Activated naive CD8-positive, alpha-beta T cell treated with anti-CD3 and anti-CD28 coated beads, Interleukin-2, amount 50 U/mL, for 16 hours (primary cell): ENCODE results near the gene DSTN.

Source experiments
- DNase-seq: peaks from one replicate; pipeline ENCODE4 v3.0.0-alpha.2; 2020; ENCODE audit warnings: low read depth, low spot score

Gene DSTN

DNA sequence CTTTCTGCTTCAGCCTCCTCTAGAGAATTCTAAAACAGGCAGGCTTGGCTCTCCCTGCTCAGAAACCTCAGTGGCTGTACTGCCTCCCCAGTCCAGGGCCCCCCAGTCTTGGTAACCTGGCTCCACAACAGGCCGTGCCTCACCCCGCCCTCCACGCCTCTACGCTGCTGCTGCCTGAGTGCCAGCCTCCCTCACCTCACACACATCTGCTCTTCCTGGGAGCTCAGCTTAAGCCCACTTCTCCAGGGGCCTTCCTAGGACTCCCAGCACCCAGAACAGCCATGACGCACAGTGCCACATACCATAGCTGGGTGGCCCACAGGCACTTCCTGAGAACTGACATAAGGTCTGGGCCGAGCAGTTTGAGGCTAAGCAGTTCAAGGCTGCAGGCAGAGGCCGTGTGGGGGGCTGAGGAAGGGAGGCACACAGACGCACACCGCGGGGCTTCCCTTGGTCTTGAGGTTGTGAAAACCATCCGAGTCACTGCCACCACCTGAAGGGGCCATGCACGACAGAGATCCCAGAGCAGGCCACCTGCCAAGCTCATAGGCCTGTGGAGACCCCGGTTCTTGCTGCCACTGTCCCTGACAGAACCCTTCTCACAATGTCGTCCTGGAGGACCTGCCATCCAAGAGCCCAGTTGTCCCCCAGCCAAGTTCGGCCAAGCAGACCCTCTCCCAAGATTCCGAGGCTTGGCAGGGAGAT is 42.6 kb downstream of the DSTN start:
- DNase-seq, result no peak

- DNase-seq, result no peak
Measured at GRCh38 chr20:17612992-17613327, 43.1 kb downstream of the DSTN start.

- DNase-seq, result no peak
Measured at GRCh38 chr20:17613328-17614175, 43.7 kb downstream of the DSTN start.

GRCh38 chr20:17614176-17614811 is 44.4 kb downstream of the DSTN start:
- no peak for DNase-seq

- no peak for DNase-seq
Measured at GRCh38 chr20:17614812-17615644, 45.2 kb downstream of the DSTN start.

GRCh38 chr20:17615645-17616479 is 46.0 kb downstream of the DSTN start:
- DNase-seq, result no peak

DNA sequence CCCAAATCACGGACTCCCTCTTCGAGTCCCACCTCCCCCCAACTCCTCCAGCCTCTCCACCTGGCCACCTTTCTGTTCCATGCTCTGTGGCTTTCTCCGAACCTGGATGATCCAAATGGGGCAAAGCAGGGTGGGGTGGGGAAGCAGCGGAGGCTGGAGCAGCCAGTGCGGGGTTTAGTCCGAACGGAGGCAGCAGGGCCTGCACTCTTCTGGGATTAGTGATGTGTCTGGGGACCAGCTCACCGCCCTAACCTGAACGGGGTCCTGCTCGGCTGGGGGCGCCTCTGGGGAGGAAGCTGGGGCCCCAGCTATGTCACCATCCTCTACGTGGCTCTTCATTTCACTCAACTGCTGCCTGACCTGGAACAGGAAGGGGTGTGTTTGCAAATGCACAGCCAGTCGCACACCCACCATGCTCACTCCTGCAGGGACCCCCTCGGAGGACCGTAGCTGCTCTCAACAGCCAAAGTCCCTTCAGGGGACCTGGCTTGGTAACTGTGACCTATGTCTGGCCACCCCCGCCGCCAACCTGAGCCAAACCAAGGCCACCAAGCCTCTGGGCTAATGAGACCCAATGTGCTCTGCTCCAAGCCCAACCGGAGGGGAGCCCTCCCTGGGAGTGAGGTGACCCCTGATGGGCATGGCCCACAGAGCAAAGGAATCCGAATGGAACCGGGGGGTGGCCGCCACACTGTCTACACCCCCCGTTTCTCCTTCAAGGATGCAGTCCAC is 46.8 kb downstream of the DSTN start:
- no peak for DNase-seq

DNA sequence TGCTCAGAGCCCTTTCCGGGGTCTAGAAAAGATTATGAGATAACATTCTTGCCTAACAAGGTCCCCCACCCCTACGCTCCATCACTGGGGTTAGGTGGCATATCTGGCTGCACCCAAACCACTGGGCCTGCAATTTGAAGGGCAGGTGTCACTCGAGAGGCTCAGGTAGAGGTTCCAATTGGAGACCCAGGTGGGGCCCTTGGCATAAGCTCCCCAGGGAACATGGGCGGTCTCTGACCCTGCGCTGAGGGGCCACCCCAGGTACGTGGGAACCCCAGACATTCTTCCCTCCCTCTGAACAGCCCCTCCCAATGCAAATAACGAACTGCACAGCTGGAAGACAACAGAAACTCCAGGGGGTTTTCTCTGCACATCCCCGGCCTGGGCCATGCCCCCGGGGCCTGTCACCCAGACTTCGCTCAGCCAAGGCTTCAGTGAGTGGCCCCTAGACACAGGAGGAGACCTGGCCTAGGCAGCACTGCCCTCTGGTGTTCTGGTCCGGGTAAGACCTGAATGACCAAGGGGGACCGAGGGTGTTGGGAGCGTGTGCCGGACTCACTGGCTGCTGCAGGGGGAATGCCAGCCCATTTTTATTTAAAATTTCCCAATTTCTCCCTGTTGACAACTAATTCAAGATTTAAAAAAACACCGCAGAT is 47.5 kb downstream of the DSTN start:
- no peak for DNase-seq

DNA sequence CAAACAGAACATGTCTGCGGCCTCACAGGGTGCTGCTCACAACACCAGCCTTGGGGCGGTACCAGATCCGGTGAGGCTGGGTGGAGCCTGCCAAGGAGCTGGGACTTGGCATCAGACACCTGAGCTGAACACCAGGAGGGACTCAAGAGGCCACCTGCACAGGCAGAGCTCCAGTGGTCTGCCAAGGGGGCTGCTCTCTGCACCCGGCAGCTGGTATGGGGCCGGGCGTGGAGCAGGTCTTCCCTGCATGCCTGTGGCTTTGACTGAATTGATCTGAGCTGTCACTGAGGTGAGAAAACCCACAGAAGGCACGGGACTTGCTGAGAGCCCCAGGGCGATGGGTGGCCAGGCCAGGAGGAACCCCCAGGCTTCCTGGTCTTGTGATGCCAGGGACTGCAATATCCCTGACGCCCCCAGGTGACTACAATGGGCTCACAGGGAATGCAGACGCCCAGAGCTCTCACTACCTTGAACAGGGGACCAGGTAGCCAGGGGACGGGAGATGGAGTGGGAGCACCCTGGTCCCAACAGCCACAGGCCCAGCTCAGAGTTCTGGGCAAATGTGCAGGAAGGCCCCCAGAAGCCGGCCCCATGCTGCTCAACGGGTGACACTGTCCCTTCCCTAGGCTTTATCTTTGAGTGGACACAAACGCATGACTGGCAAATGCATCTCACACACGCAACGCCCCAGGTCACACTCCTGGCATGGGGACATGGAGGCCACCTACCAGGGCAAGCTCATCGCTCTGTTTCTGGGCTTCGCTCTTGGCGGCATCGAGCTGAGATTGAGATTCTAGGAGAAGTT is 48.2 kb downstream of the DSTN start:
- no peak for DNase-seq

DNA sequence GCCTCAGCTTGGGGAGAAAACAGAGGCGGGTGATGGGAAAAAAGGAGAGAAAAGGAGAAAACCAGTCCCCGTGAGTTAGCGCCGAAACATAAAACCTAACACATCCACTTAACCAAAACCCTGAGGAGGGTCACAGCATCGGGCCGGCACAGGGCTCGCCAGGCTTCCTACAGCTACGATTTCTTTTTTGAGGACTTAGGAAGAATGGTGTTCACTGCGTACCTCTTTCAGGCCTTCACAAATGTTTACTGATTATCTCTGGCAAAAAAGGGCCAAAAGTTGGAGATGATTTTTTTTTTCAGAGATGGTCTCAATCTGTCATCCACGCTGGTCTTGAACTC is 48.8 kb downstream of the DSTN start:
- no peak for DNase-seq

DNA sequence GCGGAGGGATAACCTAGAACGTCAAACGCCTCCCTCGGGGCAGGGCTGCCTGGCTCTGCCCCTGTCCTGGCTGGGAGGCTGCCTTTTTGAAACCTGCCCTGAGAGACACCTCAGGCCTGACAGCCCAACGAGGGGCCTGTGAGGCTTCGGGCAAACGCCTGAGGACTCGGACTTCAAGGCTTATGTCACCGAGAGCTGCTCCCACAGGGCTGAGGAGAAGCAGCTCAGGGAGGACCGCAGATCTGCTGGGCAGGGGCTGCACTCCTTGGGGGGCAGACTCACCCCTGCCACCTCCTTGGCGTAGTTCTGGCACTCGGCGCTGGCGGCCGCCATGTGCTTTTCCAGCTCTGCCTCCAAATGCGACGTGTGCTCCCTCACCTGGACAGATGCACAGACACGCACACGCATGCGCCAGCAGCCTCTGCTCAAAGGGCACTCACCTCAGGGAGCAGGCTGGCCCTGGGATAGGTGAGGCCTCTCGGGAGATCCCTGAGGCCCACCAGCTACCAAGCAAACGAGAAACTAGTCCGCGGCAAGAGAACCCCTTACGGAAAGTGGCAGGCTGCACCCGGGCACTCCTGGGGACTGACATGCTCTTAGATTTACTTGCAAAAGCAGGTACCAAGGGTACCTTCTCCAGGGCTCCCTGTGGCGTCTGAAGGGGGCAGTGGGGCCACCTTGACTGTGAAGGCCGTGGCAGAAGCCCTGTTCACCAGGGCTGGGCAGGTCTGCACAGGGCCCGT is 49.6 kb downstream of the DSTN start:
- DNase-seq, result no peak

- no peak for DNase-seq
Measured at GRCh38 chr20:17620371-17621228, 50.7 kb downstream of the DSTN start.

- DNase-seq, result no peak
Measured at GRCh38 chr20:17621229-17621968, 51.5 kb downstream of the DSTN start.

- no peak for DNase-seq
Measured at GRCh38 chr20:17622086-17622850, 52.4 kb downstream of the DSTN start.

DNA sequence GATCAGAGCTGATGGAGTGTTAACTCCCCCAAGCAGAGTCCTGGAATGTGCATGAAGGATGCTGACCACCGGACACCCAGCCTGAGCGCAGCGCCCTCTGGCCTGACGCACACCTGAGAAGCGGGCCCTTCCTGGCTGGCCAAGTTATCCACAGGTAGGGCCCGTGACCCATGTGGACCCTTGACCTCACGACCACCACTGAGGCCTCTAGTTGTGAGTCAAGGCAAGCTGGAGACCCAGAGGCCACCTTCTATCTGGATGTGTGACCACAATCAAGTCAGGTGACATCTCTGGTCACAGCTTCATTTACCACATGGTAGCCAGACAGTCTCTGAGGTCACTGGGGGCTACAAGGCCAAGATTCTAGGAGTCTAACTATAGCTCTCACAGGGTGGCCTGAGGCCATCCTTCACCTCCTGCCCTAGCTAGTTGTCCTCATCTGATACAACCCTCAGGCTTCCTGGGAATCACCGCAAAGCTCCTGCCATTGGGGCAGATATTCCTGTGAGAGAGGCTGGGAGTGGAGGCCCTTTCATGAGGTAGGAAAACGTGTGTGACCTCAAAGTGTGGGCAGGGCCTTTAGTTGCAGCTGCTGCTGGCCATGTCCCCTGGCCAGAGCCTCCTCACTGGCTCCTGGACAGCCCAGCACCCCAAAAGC is 53.1 kb downstream of the DSTN start:
- DNase-seq, result no peak
